NCI-H1694 (cell line): ENCODE data around the gene PPFIA2.
A peak's percentile ranks its signal among the peaks of the same experiment; 100 is the strongest.

Experiments
- DNase-seq: peaks from one replicate; lab custom pipeline; 2025; lab: John Stamatoyannopoulos, UW

PPFIA2 gene

GRCh38 chr12:81546811-81547210, 212.3 kb downstream of the PPFIA2 start:
- no peak for DNase-seq

DNA sequence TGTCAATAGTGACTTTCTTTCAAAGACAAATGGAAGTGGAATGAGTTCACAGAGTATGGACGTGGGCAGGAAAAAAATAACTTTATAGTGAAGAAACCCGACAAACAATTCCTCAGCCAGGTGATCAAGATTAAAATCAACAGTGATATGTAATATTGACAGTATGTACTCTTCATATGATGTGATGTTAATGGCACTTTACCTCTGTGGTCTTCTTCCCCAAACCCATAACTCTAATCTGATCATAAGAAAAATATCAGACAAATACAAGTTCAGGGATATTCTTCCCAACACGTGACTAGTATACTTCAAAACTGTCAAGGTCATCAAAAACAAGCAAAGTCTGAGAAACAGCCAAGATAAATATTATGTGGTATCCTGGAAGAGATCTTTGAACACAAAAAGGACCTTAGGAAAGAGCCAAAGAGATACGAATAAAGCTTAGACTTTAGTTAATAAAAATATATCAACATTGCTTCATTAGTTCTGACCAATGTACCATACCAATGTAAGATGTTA, 215.5 kb downstream of the PPFIA2 start:
- DNase-seq = no peak

GRCh38 chr12:81542065-81543010, 216.8 kb downstream of the PPFIA2 start:
- DNase-seq = no peak

GRCh38 chr12:81541121-81541520, 218.0 kb downstream of the PPFIA2 start:
- peak; percentile 37 for DNase-seq

- DNase-seq = no peak
Measured at GRCh38 chr12:81539279-81539678, 219.9 kb downstream of the PPFIA2 start.

DNA sequence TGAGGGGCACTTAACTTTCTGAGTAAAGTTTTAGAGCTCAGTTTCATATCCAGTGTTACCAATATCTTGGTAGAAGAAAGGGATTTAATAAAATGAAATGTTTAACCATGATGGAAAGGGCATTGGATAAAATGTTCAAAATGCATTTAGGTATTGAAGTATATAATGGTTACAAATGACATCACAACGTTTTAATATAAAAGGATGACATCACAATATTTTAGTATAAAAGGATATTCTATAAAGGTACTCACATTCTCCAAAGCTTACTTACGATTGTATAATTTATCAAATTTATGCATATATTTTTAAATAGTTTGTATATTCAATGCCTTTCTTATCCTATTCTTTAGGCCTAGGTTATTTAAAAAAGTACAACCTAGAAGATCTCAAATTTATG, 226.1 kb downstream of the PPFIA2 start:
- no peak for DNase-seq

DNA sequence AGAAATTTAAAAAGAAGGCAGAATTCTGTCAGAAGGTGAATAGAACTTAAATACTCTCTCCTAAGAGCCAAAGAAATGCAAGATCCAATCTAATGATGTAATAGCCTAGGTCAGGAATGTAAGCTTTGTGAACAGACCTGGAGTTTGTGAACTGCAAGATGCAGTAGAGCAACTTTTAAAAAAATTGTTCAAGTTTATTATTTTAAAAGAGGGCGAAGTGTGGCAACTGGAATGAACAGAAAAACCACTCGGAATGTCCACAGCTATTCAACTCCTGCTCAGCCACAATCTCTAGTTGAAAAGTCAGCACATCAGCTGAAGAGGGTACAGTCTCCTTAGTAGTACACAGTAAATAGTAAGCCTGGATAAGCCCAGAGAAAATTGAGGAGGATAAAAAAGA, 228.8 kb downstream of the PPFIA2 start:
- DNase-seq = no peak

- DNase-seq = no peak
Measured at GRCh38 chr12:81520064-81520945, 238.8 kb downstream of the PPFIA2 start.

GRCh38 chr12:81518638-81519037, 240.5 kb downstream of the PPFIA2 start:
- DNase-seq = no peak

DNA sequence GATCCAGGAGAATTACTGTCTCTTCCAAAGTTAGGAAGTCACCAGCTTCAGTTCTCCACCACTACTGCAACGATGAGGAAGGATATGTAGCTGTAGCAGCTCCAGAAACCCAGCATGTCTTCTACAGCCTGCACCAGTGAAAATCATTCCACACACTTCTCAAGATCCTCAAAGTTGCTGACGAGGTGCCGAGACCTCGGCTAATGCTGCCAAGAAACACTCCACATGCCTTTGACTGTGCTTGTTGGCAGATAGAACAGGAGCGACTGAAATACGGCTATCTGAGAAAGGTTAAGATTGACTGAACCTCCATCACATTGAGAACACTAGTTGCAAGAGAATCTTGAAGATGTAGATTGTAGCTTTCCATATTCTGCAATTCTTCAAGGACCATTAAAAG, 241.9 kb downstream of the PPFIA2 start:
- DNase-seq = no peak

- no peak for DNase-seq
Measured at GRCh38 chr12:81502912-81503695, 256.0 kb downstream of the PPFIA2 start.

DNA sequence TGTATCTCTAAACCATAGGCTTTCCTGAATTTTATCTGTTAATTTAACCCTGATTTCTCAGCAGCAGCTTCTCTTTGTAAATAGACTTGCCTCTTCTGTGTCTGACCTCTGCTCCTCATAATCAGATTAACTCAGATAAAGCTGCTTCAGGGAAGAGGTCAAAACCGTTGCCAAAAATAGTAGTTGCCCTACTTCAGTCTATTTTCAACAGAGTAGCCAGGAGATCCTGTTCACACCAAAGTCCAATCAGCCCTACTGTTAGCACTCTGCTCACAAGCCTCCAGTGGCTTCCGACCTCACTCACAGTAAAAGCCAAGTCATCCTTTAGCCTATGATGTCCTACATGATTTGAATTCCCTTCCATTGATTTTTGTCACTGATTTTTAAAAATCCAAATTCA, 258.4 kb downstream of the PPFIA2 start:
- DNase-seq = no peak

DNA sequence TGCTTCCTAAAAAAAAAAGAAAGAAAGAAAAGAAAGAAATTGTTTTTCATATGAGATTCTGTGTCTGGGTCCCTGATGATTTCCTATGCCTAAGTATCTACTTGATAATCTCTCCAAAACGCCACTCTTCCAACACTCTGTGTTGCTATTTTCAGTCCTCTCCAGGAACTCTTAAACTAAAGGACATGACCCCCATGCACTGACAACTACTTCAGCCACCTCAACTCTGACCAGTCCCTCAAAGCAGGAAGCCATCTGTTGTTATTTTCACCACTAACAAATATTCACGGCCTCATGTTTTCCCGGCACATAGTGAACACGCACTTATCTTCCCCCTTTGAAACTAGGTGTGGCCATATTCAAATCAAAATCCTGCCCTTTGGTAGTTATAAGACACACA, 259.3 kb downstream of the PPFIA2 start:
- no peak for DNase-seq

DNA sequence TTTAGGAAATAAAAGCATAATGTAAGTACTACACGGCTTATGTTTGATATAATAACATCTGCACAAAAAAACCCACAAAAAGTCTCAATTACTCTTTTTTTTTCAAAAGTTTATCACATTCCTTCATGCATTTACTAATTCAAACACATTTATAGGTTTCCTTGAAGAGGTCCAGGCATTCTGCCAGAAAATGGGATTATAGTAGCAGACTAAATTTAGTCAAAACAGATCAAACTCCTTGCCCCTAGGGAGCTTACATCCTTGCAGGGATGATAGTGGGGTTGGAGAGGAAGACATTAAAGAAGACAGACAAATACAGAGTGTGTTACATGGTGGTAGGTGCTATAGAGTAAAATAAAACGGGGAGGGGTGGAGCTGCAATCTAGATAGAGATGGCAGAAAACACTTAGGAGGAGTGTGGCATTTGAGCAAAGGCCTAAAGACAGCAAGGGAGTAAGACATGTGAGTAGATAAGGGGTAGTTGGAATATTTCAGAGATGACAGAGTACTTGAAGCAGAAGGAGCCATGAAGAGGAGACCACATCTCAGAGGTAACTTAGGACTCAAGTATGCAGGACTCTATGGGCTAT, 266.9 kb downstream of the PPFIA2 start:
- no peak for DNase-seq

DNA sequence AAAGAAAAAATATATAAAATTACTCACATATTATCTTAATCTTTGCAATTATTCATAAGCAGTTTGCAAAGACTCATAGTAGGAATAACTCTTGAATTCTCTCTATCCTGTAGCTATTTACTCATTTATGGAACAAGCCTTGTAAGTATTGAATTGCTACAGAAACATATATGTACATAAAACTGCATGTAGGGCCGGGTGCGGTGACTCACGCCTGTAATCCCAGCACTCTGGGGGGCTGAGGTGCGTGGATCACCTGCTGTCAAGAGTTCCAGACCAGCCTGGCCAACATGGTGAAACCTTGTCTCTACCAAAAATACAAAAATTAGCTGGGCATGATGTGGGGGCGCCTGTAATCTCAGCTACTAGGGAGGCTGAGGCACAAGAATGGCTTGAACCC, 286.2 kb downstream of the PPFIA2 start:
- DNase-seq = no peak

- DNase-seq = no peak
Measured at GRCh38 chr12:81470923-81471322, 288.2 kb downstream of the PPFIA2 start.

GRCh38 chr12:81468206-81468605, 290.9 kb downstream of the PPFIA2 start:
- DNase-seq = peak; percentile 89

DNA sequence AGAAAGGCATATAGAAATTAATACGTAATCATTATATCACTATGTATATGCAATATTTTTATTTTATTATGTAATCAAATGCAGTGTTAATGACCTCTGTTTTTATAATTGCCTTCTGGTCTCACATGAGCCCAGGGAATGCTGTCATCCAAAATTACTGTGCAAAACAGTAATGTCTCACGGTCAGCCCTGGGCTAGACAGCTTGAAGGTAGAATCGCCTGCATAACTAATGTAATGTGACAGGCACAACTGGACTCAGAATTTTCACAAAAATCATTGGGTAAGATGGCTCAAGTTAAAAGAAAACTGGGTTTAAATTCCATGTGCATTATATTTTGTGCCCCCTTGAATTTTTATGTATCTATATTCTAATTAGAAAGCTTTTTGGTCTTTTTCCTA, 293.3 kb downstream of the PPFIA2 start:
- DNase-seq = no peak

DNA sequence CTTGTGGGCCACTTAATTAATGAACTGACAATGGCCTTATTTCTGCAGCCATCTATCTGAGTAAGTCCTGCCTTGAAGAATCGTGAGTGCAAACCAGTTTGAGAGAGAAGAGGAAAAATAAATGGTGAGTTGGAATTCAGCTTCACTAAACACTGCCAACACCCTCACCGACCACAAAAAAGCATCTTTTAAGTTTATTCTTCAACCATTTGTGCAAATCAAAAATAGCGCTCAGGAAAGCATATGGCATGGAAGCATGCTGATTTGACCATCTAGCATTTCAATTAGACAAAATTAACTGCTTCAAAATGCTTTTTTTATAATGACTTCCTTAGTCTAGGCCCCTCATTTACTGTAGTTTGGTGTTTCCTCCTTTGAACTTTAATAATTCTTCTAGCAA, 294.0 kb downstream of the PPFIA2 start:
- no peak for DNase-seq

DNA sequence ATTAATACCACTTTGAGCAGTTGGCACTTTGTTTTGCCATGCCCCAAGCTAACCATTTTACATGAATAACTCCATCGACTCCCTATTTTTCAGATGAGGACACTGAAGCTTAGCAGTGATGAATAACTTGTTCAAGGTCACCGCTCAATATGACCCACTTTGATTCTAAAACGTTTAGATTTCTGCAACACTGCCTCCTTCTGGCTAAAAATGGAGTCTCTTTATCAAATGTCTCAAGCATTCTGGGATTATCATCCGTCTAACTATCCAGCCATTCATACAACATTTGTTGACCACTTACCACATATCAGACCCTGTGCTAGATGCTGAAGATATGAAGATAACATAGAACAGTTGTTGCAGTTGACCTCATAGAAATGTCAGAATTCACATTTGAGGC, 298.0 kb downstream of the PPFIA2 start:
- no peak for DNase-seq

GRCh38 chr12:81450920-81451739, 308.0 kb downstream of the PPFIA2 start:
- DNase-seq = peak; percentile 43
